Measurements from ENCODE around the gene MISP. TPM values are rescaled to one million over a fixed set of nuclear protein-coding genes. Genes with fewer than 3 reads are reported as not detected.

Gene MISP
- polyA plus RNA-seq, 1 of the 3 experiments (the other 2 are of a cell fraction), result 0.08 TPM

DNA sequence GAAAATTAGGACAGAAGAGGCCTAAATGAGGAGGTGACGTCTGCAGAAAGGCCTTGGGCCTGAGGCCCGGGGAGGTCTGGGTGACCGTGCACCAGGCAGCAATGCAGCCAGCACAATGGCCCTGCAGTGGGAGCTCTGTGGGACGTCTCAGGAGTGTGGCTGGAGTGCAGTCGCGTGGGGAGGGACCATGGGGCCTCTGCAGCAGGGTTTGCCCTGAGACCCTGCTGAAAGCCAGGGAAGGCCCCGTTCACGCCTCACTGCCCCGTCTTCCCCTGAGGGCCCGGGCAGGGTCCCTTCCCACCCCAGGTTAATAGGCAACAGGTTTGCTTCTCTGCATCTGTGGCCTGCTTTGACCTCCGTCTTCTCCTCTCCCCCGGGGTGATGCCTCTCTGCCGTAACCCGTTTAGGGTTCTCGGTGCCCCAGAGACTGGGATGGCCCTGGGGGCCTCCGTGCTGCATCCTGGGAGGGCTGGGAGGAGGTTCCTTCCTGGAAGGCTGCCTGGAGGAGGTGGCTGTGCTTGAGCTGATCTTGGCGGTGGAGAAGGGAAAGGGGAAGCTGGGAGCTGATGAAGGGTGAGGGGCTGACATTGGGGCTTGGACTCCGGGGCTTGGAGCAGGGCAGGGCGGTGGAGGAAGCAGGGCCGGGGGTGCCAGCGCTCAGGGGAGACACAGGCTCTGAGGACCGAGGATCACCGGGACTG, 32.5 kb upstream of the MISP start:
- no peaks in the 10 kb centered on the region for H3K36me3 ChIP-seq (replicated peaks in 1 of 2; ENCODE audit: control insufficient read depth in 1 of 2, insufficient read depth in 2 of 2, low read length in 1 of 2)
- H2AFZ ChIP-seq (ENCODE audit: low read depth), result no peak overlapping the region
- H3K4me1 ChIP-seq (ENCODE audit: control insufficient read depth in 1 of 2, insufficient read depth in 2 of 2, low read depth in 1 of 2, low read length in 1 of 2), result no peaks in the 10 kb centered on the region; a peak in 1 of 4 replicates
- H3K4me2 ChIP-seq, result no peak overlapping the region
- no peaks in the 10 kb centered on the region for H4K20me1 ChIP-seq (ENCODE audit: insufficient read depth)
- no peaks in the 10 kb centered on the region for H3K9me3 ChIP-seq
- no peak overlapping the region for H3K27ac ChIP-seq (ENCODE audit: low read depth in 2 of 2, low read length in 1 of 2)
- ChIA-PET CTCF (interaction anchor here (0.9 to 1.0 kb wide), 2 partner anchors 12 to 42 kb away, joined by 3 read pairs; no protein-coding TSS in a partner anchor), POLR2A (interaction anchor here (1.0 kb wide), 1 partner anchor 10 kb away, joined by 3 read pairs; the partner anchor contains the start of gene PALM)
- 88% methylated on average over 18 of the region's 23 CpGs for WGBS (ENCODE audit: low lambda C conversion rate)
- no peaks in the 10 kb centered on the region for H3F3A ChIP-seq (replicated peaks; ENCODE audit: insufficient read depth)
- no peaks in the 10 kb centered on the region for H3K9me2 ChIP-seq
- TF ChIP-seq, protein P1, sequence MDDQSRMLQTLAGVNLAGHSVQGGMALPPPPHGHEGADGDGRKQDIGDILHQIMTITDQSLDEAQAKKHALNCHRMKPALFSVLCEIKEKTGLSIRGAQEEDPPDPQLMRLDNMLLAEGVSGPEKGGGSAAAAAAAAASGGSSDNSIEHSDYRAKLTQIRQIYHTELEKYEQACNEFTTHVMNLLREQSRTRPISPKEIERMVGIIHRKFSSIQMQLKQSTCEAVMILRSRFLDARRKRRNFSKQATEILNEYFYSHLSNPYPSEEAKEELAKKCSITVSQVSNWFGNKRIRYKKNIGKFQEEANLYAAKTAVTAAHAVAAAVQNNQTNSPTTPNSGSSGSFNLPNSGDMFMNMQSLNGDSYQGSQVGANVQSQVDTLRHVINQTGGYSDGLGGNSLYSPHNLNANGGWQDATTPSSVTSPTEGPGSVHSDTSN (IDR thresholded peaks at IDR 0.05), result no peak
- TF ChIP-seq, protein P2, sequence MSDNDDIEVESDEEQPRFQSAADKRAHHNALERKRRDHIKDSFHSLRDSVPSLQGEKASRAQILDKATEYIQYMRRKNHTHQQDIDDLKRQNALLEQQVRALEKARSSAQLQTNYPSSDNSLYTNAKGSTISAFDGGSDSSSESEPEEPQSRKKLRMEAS (IDR thresholded peaks at IDR 0.05; ENCODE audit: low read depth), result no peak
- no peak for TF ChIP-seq MEF2A (IDR thresholded peaks at IDR 0.05; ENCODE audit: borderline replicate concordance, low read depth)
- TF ChIP-seq, protein P3, sequence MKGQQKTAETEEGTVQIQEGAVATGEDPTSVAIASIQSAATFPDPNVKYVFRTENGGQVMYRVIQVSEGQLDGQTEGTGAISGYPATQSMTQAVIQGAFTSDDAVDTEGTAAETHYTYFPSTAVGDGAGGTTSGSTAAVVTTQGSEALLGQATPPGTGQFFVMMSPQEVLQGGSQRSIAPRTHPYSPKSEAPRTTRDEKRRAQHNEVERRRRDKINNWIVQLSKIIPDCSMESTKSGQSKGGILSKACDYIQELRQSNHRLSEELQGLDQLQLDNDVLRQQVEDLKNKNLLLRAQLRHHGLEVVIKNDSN (IDR thresholded peaks at IDR 0.05; ENCODE audit: borderline replicate concordance, low read depth), result no peak
- no peak for TF ChIP-seq POLR2AphosphoS5 (IDR thresholded peaks at IDR 0.05; ENCODE audit: low read depth, low read length)
- TF ChIP-seq, protein P4, sequence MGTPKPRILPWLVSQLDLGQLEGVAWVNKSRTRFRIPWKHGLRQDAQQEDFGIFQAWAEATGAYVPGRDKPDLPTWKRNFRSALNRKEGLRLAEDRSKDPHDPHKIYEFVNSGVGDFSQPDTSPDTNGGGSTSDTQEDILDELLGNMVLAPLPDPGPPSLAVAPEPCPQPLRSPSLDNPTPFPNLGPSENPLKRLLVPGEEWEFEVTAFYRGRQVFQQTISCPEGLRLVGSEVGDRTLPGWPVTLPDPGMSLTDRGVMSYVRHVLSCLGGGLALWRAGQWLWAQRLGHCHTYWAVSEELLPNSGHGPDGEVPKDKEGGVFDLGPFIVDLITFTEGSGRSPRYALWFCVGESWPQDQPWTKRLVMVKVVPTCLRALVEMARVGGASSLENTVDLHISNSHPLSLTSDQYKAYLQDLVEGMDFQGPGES (IDR thresholded peaks at IDR 0.05; ENCODE audit: low read depth, low read length), result no peak
- TF ChIP-seq, protein P5, sequence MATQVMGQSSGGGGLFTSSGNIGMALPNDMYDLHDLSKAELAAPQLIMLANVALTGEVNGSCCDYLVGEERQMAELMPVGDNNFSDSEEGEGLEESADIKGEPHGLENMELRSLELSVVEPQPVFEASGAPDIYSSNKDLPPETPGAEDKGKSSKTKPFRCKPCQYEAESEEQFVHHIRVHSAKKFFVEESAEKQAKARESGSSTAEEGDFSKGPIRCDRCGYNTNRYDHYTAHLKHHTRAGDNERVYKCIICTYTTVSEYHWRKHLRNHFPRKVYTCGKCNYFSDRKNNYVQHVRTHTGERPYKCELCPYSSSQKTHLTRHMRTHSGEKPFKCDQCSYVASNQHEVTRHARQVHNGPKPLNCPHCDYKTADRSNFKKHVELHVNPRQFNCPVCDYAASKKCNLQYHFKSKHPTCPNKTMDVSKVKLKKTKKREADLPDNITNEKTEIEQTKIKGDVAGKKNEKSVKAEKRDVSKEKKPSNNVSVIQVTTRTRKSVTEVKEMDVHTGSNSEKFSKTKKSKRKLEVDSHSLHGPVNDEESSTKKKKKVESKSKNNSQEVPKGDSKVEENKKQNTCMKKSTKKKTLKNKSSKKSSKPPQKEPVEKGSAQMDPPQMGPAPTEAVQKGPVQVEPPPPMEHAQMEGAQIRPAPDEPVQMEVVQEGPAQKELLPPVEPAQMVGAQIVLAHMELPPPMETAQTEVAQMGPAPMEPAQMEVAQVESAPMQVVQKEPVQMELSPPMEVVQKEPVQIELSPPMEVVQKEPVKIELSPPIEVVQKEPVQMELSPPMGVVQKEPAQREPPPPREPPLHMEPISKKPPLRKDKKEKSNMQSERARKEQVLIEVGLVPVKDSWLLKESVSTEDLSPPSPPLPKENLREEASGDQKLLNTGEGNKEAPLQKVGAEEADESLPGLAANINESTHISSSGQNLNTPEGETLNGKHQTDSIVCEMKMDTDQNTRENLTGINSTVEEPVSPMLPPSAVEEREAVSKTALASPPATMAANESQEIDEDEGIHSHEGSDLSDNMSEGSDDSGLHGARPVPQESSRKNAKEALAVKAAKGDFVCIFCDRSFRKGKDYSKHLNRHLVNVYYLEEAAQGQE (IDR thresholded peaks at IDR 0.05; ENCODE audit: low read depth, low read length), result no peak
- TF ChIP-seq FOXJ3 (CRISPR knock-in tag; IDR thresholded peaks at IDR 0.05), result no peak
- no peak for TF ChIP-seq RFX5 (IDR thresholded peaks at IDR 0.05; ENCODE audit: low read length)
- no peak for TF ChIP-seq MXI1 (IDR thresholded peaks at IDR 0.05; ENCODE audit: low read depth, low read length)
- no peak for TF ChIP-seq NRF1 (IDR thresholded peaks at IDR 0.05; ENCODE audit: low read depth, low read length)
- no peak for TF ChIP-seq SIN3A (IDR thresholded peaks at IDR 0.05; ENCODE audit: borderline replicate concordance, low read depth, low read length)
- no peak for TF ChIP-seq TEAD4 (IDR thresholded peaks at IDR 0.05; ENCODE audit: borderline replicate concordance, insufficient read depth)
- no peak overlapping the region for H3K4me3 ChIP-seq (ENCODE audit: low read depth in 2 of 2, low read length in 1 of 2)
- peak; percentile 55 for DNase-seq
- no peaks in the 10 kb centered on the region for H3K27me3 ChIP-seq (ENCODE audit: insufficient read depth)
- no peak overlapping the region for H3K9ac ChIP-seq
- H3K79me2 ChIP-seq (ENCODE audit: insufficient read depth), result peaks cover 3% of the 10 kb centered on the region; the same call in 1 of the 2 replicates

All from SK-N-SH (cell line).